GM12865 (cell line): ENCODE measurements around the gene TSPAN9.

Source experiments
- DNase-seq: peaks from one replicate; pipeline ENCODE4 v3.0.0; 2010; ENCODE audit warnings: low read depth
- H3K4me3 ChIP-seq: 2 replicates; pipeline ENCODE4 v1.5.1; 2011; ENCODE audit warnings: mild to moderate bottlenecking, low read depth, low read length, control low read depth
- TF ChIP-seq, protein P1 (sequence below): IDR thresholded peaks from 2 replicates; pipeline ENCODE4 v1.5.1; 2011; ENCODE audit warnings: low read length, control low read depth, low read depth, inconsistent platforms; ENCODE audit not compliant: insufficient read depth; ENCODE audit errors: missing control alignments

Gene TSPAN9

DNA sequence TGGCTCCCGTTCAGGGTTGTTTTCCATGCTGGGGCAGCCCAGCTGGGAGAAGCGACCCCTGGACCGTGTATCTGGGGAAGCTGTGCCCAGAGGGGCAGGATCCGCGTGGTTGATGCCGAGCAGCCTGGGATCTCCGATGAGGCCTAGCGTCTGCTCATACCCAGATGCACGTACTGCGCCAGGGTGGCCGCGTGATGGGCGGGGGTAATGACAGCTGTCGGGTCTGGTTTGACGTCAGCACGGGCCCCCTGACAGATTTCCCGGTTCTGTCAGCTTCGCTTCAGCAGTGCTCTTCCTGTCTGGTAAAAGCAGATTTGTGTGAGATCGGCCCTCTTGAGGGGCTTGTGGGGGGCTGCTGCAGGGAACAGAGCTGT lies 147.3 kb downstream of the TSPAN9 start:
- H3K4me3 ChIP-seq: no peak overlapping the region
- TF ChIP-seq, protein P1, sequence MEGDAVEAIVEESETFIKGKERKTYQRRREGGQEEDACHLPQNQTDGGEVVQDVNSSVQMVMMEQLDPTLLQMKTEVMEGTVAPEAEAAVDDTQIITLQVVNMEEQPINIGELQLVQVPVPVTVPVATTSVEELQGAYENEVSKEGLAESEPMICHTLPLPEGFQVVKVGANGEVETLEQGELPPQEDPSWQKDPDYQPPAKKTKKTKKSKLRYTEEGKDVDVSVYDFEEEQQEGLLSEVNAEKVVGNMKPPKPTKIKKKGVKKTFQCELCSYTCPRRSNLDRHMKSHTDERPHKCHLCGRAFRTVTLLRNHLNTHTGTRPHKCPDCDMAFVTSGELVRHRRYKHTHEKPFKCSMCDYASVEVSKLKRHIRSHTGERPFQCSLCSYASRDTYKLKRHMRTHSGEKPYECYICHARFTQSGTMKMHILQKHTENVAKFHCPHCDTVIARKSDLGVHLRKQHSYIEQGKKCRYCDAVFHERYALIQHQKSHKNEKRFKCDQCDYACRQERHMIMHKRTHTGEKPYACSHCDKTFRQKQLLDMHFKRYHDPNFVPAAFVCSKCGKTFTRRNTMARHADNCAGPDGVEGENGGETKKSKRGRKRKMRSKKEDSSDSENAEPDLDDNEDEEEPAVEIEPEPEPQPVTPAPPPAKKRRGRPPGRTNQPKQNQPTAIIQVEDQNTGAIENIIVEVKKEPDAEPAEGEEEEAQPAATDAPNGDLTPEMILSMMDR: no peak
- no peak for DNase-seq

- DNase-seq: no peak
- TF ChIP-seq, protein P1: no peak
- no peak overlapping the region for H3K4me3 ChIP-seq
Observed at GRCh38 chr12:3225154-3225795, 148.1 kb downstream of the TSPAN9 start.

- TF ChIP-seq, protein P1: no peak
- no peak overlapping the region for H3K4me3 ChIP-seq
- no peak for DNase-seq
Observed at GRCh38 chr12:3225796-3226180, 148.6 kb downstream of the TSPAN9 start.

GRCh38 chr12:3226264-3226663 lies 149.1 kb downstream of the TSPAN9 start:
- TF ChIP-seq, protein P1: no peak
- DNase-seq: no peak
- no peak overlapping the region for H3K4me3 ChIP-seq

DNA sequence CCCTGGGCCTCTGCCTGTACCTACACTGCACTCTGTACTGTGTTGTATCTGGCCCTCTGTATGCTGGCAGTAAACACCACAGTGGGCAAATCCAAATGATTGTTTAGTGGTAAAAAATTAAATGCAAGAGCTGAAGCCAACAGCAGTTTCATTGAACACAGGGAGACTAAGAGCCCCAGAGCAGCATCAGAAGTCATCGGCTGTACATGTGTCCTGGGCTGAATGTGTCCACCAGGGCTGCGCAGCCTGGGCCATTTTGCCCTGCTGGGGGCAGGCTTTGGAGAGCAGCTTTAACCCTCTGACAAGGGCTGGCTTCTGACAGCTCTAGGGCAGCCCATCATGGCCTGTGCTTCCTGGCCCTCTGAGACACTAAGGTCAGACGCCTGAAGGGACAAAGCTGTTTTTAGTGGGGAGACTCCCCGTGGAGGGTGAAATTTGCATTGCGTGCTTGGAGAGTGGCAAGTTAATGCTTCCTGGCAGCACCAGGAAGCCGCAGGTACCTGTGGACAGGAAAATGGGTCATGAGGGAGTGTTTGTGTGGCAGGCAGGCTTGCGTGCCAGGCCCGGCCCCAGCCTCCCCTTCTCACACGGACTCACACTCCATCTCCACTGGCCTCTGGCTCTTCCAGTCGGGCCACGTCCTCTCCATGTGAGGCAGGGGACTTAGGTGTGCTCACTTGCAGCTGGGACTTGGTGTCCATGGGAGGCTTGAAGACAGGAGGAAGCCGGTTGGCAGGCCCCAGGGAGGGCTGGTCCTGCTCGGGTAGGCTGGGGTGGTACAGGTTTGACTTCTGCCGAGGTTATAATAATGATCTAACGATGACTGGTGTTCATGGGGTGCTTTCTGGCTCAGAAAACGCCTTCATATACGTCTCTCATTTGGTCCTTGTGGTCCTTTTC lies 150.1 kb downstream of the TSPAN9 start:
- no peak for DNase-seq
- TF ChIP-seq, protein P1: no peak
- H3K4me3 ChIP-seq: no peak overlapping the region

DNA sequence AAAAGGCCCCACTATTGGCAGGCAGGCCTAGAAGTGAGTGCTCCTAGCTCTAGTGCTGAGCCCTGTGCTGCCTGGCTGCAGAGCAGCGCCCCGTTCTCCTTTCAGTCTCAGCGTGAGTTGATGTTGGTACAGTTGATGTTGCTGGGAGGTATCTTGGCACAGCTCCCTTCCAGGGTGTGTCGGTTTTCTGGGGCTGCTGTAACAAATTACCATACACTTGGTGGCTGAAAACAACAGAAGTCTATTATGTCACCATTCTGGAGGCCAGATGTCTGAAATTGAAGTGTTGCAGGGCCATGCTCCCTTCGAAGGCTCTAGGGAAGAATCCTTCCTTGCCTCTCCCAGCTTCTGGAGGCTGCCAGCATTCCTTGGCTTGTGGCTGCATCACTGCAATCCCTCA lies 151.4 kb downstream of the TSPAN9 start:
- DNase-seq: no peak
- TF ChIP-seq, protein P1: no peak
- no peak overlapping the region for H3K4me3 ChIP-seq

DNA sequence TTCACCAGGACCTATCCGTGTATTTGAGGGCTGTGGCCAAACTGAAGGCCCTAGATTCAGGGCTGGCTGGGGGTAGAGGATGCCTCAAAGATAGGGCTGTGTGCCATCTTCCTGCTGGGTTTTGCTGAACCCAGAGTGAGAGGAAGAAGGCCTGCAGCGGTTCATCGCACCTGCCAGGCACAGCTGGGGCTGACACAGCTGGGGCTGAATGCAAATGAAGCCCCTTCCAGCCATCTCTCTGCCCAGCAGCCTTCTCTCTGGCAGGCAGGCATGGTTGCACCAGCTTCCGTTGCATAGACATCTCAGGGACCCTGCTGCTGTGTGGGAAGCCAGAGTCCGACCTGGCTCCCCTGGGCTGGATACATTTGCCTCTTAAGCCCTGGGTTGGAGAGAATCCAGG lies 152.4 kb downstream of the TSPAN9 start:
- H3K4me3 ChIP-seq: no peak overlapping the region
- TF ChIP-seq, protein P1: no peak
- DNase-seq: no peak
